Adrenal gland (tissue), 12 donors: ENCODE results near the gene AGAP1. TPM values are rescaled to one million over a fixed set of nuclear protein-coding genes. Genes with fewer than 3 reads are reported as not detected.

Experiments
- DNase-seq, 7 donors: peaks; one replicate each; pipeline ENCODE4 v3.0.0-alpha.2; 2019 to 2020
- H3K27ac ChIP-seq, 5 donors: fragments of 200-600 bp; sonication (generic) in 4 of 5; 1 replicate in 3 of 5; 2 replicates in 2 of 5; pipeline versions ENCODE4 v1.5.1 to v1.8.0; 2016 to 2020; ENCODE audit warnings: mild to moderate bottlenecking in 1 of 5
- H3K27me3 ChIP-seq: fragments of 200-600 bp; 2 replicates; pipeline ENCODE4 v1.8.0; 2021
- H3K36me3 ChIP-seq, 2 donors: fragments of 200-600 bp; replicated peaks in 1 of 2; 1 replicate in 1 of 2; 2 replicates in 1 of 2; pipeline versions ENCODE4 v1.5.1 to v1.8.0; 2018 to 2022
- H3K4me1 ChIP-seq, 2 donors: fragments of 200-600 bp; replicated peaks in 1 of 2; 1 replicate in 1 of 2; 2 replicates in 1 of 2; pipeline versions ENCODE4 v1.5.1 to v1.8.0; 2018 to 2021
- H3K4me3 ChIP-seq, 4 donors: fragments of 200-600 bp; sonication (generic) in 3 of 4; one replicate each; pipeline ENCODE4 v1.5.1; 2016 to 2018
- H3K9me3 ChIP-seq, 3 donors: fragments of 200-600 bp; sonication (generic) in 1 of 3; replicated peaks in 1 of 3; 1 replicate in 2 of 3; 2 replicates in 1 of 3; pipeline versions ENCODE4 v1.5.1 to v1.8.0; 2016 to 2021
- POLR2A ChIP-seq, 2 donors: fragments of 450-650 bp; IDR thresholded peaks; one replicate each; pipeline ENCODE4 v1.6.1; 2017; ENCODE audit warnings: antibody characterized with exemption in 2 of 2, mild to moderate bottlenecking in 2 of 2, moderate library complexity in 1 of 2
- WGBS, 4 donors: extraction: QIAGEN DNeasy Blood & Tissue Kit in 2 of 4; methylation state at CpG; one replicate each; pipeline versions ENCODE4 v1.1.5 to v1.1.7; 2013 to 2017; 5-methylcytosine and 5-hydroxymethylcytosine counted together
- intact Hi-C, 2 donors: fragments of 100-400 bp; cut with DNase I; formaldehyde crosslinking; loops; one replicate each; pipeline versions ENCODE4 v1.14.1 to v1.15.0; 2022 to 2023
- polyA plus RNA-seq, 3 donors: library from polyadenylated mRNA; stranded (reverse); fragments of 200-250 nt in 2 of 3; fragments of 350-450 nt in 1 of 3; fragmentation: Illumina TruSeq in 1 of 3; extraction: RNeasy Lipid Tissue Mini Kit (QIAGEN cat#74804) in 1 of 3; gene quantifications; one replicate each; pipeline ENCODE4 v1.2.3, GENCODE V29; 2013 to 2014
- total RNA-seq, 9 donors: library from RNA; depleted of rRNA in 4 of 9; stranded (reverse); fragments of >200 nt in 4 of 9; fragments of 120-200 nt in 1 of 9; fragmentation: NEBNext Ultra II Directional in 1 of 9; extraction: Animal tissue kit (Norgen Biotek cat#: 25700) in 1 of 9; gene quantifications; one replicate each; pipeline versions ENCODE4 v1.1.0 to v1.2.4, GENCODE V29; 2013 to 2023
- TF ChIP-seq, protein P1 (sequence below), 6 experiments: fragments of 450-650 bp in 4 of 6; fragments of 200-600 bp in 2 of 6; sonication (generic) in 1 of 6; IDR thresholded peaks; 1 replicate in 5 of 6; 2 replicates in 1 of 6; pipeline versions ENCODE4 v1.5.1 to v1.8.0; 2016 to 2021; ENCODE audit warnings: antibody characterized with exemption in 6 of 6, mild to moderate bottlenecking in 2 of 6, moderate library complexity in 1 of 6
- donor health status: healthy with polysubstance abuse.
- donor health status: Bipolar disorder and iron deficiency.
- donor health status: DM: yes; HTN: yes; CAD: no.
- donor health status: DM: no; HTN: no; CAD: no.
- donor health status: DM: no; HTN: no; CAD: no.
- donor health status: DM: yes; HTN: yes; CAD: no.

Gene AGAP1
- total and polyA plus RNA-seq, 12 donors: 5.3 to 29.6 (median 17.7) TPM

GRCh38 chr2:235701206-235701981, 207.6 kb downstream of the AGAP1 start:
- DNase-seq: no peak
- Histone ChIP-seq H3K27ac (no peak overlapping the region), H3K4me1 (no peaks in the 10 kb centered on the region), H3K36me3 (no peaks in the 10 kb centered on the region), H3K9me3 (no peaks in the 10 kb centered on the region), H3K4me3 (no peak overlapping the region), H3K27me3 (no peaks in the 10 kb centered on the region)
- intact Hi-C loops: no loop called here
- 71 to 76% (median 73%) methylated on average over 12 to 13 of the region's 13 CpGs for WGBS, 4 donors
- TF ChIP-seq POLR2A (IDR thresholded peaks at IDR 0.05): no peak
- TF ChIP-seq, protein P1, sequence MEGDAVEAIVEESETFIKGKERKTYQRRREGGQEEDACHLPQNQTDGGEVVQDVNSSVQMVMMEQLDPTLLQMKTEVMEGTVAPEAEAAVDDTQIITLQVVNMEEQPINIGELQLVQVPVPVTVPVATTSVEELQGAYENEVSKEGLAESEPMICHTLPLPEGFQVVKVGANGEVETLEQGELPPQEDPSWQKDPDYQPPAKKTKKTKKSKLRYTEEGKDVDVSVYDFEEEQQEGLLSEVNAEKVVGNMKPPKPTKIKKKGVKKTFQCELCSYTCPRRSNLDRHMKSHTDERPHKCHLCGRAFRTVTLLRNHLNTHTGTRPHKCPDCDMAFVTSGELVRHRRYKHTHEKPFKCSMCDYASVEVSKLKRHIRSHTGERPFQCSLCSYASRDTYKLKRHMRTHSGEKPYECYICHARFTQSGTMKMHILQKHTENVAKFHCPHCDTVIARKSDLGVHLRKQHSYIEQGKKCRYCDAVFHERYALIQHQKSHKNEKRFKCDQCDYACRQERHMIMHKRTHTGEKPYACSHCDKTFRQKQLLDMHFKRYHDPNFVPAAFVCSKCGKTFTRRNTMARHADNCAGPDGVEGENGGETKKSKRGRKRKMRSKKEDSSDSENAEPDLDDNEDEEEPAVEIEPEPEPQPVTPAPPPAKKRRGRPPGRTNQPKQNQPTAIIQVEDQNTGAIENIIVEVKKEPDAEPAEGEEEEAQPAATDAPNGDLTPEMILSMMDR (IDR thresholded peaks at IDR 0.05): no peak

DNA sequence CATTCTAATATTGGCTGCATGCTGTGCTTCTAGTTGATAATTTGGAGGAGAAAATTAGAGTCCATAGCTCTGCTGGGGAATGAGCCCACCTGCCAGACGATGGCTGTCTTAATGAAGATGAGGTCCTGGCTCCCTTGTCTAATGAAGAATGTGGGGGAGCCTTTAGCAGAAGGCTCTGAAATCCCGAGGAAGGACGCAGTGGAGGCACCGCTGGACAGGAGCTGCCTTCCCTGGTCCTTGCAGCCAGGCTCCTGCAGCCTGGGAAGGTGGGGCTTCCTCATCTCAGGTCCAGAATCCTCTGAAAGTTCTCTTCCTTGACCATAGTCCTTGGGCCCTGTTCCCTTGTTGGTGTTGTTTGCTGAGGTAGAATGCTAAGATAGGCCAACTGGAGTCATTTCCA, 208.3 kb downstream of the AGAP1 start:
- peak overlapping the region in 1 of 5 donors; percentile 24 for H3K27ac ChIP-seq
- H3K4me1 ChIP-seq: no peaks in the 10 kb centered on the region
- TF ChIP-seq, protein P1 (IDR thresholded peaks at IDR 0.05): no peak
- TF ChIP-seq POLR2A (IDR thresholded peaks at IDR 0.05): no peak
- H3K27me3 ChIP-seq: no peaks in the 10 kb centered on the region
- H3K4me3 ChIP-seq: no peak overlapping the region
- intact Hi-C loops: no loop called here
- no peak for DNase-seq
- WGBS, 4 donors: 71 to 79% (median 75%) methylated on average over 3 to 4 of the region's 4 CpGs
- H3K9me3 ChIP-seq: no peaks in the 10 kb centered on the region
- H3K36me3 ChIP-seq: no peaks in the 10 kb centered on the region

- intact Hi-C loops: no loop called here
- WGBS, 4 donors: 95 to 98% (median 96%) methylated on average over 10 of the region's 10 CpGs
- TF ChIP-seq, protein P1 (IDR thresholded peaks at IDR 0.05): no peak
- no peak for TF ChIP-seq POLR2A (IDR thresholded peaks at IDR 0.05)
- DNase-seq: no peak
- no peak overlapping the region for H3K27ac ChIP-seq
- H3K4me3 ChIP-seq: no peak overlapping the region
- H3K36me3 ChIP-seq: no peaks in the 10 kb centered on the region
- H3K9me3 ChIP-seq: no peaks in the 10 kb centered on the region
- H3K4me1 ChIP-seq: no peaks in the 10 kb centered on the region
- no peaks in the 10 kb centered on the region for H3K27me3 ChIP-seq
Measured at GRCh38 chr2:235703711-235704295, 210.0 kb downstream of the AGAP1 start.

DNA sequence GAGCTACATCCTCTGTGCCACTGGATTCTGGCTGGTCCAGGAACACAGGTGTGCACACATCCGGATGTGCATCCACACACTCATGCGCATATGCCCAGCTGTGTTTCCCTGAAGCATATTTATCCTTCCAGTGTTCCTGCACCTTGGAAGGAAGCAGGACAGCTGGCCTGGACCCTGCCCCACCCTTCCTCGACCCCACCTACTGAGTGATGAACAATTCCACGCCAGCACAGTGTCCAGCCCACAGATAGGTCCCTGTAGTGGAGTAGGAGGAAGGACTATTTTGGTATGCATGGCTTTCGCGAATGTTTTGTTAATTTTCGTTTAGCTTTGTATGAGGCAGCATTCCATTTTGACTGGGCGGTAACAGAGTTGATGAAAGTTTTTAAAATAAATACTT, 211.5 kb downstream of the AGAP1 start:
- DNase-seq: no peak
- Histone ChIP-seq H3K27me3 (no peaks in the 10 kb centered on the region), H3K9me3 (no peaks in the 10 kb centered on the region), H3K36me3 (no peaks in the 10 kb centered on the region), H3K4me1 (no peaks in the 10 kb centered on the region), H3K4me3 (no peak overlapping the region), H3K27ac (no peak overlapping the region)
- intact Hi-C loops: no loop called here
- TF ChIP-seq, protein P1 (IDR thresholded peaks at IDR 0.05): no peak
- TF ChIP-seq POLR2A (IDR thresholded peaks at IDR 0.05): no peak
- 89 to 95% (median 93%) methylated on average over 8 of the region's 8 CpGs for WGBS, 4 donors
